GM21786 (cell line): ENCODE data around the gene PRR20A.
"Not testable (repeated sequence)": the region's sequence is repeated elsewhere in the genome, so short reads cannot be mapped to it uniquely, and the experiment has no call there.

Experiments used
- ATAC-seq: cut with Tn5 transposase; IDR thresholded peaks from one replicate; pipeline ENCODE4 v1.9.1; 2021; ENCODE audit not compliant: unreplicated experiment

Gene PRR20A

DNA sequence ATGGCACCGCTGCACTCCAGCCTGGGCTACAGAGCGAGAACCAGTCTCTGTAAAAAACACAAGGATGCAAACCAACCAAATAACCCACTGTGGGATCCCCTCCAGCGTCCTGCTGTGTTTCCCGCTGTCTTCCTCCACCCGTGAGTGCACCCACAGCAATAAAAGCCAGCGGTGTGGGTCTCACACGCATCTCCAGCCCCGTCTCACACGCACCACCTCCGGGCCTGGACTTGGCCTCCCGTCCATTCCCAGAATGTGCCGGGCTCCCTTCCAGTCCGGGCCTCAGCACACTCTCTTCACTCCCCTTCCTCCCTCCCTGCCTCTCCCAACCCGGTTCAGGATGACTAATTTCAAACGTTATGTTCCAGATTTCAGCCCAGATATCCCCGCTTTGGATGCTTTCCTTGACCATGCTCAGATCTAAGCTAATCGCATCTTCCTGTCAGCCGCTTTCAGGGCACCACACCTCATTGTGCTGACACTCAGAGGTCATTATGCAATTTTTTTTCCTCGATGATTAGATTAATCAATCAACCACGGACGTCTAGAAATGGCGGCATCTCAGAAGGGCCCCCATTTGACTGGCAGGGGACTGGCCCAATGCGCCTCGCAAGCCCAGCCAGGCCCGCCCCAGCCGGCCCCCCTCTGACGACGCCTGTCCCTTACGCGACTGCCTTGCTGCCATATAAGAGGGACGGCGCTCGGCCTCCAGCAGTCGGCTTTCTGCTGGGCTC lies at the start of gene PRR20A:
Gene PRR20A (plus strand): TSS at position 684 of the 734 bp plus-strand sequence. CDS start 387 bp downstream, outside the sequence.
- ATAC-seq = not testable (repeated sequence)

DNA sequence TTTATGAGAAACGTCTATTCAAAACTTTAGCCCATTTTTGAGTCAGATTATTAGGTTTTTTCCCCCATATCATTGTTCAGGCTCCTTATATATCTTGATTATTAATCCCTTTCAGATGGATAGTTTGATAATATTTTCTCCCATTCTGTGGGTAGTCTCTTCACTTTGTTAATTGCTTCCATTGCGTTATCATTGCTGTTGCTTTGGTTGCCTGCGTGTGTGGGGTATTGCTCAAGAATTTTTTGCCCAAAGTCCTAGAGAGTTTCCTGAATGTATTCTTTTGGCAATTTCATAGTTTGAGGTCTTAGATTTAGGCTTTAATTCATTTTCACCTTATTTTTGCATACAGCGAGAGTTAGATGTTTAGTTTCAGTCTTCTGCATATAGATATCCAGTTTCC lies 25.8 kb upstream of the PRR20A start:
- no peak for ATAC-seq

DNA sequence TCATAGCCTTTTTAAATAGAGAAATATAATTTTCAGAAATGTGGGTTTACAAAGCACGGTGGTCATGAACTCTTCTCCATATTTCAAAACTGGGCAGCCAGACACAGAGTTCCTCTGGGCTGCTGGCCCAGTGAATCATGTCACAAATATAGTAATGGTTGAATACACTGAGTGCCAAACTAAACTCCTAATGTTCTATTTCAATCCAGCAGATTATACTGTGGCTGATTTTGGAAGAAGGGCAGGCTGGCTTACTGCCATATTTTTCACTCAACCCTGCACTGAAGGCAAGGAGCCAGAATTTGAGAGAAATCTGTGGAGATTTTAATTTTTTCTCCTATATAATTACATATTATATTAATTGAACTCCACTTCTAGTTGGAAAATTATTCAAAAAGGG lies 17.0 kb upstream of the PRR20A start:
- ATAC-seq = no peak

DNA sequence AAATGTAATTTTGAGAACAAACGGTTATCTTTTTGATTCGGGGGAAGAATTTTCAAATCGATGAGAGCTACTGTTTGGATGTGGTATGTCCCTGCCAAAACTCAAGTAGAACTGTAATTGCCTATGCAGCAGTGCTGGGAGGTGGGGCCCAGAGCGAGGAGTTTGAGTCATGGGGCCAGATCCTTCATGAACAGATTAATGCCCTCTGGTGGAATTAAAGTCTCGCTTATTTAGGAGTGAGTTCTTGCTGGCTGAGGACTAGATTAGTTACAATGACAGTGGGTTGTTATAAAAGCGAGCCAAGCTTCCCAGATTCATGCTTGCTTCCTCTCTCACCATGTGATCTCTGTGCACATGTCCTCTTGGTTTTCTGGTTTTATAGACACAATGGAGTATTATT lies 11.8 kb upstream of the PRR20A start:
- no peak for ATAC-seq

DNA sequence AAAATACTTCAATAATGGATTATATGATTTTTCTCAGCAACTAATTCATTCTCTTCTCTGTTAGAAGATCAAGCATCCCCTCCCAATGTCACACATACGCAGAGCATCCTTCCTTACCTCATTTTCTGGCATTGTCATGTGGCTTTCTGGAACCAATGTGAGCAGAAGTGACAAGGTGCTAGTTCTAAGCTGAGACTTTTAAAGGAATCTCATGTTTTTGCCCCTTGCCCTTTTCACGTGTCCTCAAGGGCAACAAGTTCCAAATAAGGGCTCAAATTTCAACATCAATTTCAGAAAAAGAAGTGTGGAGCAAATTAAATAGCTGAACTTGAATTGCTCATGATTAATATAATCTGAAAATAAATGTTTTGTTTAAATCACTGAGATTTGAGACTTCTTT lies 4.6 kb upstream of the PRR20A start:
- no peak for ATAC-seq

DNA sequence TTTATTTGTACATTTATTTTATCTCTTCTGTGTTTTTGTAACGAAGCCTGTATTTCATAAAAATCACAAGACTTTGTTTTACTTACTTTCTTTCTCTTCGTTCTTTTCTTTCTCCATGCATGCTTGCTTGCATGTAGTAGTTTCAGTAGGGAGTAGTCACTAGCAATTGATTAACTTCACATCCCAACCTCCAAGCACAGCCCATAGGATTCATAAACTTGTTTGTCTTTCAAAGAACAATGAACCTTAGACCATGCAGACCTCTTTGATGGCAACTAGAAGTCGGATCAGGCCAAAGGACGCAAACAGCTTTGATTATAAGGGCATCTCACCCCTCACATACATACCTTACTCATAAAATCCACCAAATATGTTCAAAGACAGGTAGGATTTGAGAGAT lies 3.1 kb upstream of the PRR20A start:
- no peak for ATAC-seq

DNA sequence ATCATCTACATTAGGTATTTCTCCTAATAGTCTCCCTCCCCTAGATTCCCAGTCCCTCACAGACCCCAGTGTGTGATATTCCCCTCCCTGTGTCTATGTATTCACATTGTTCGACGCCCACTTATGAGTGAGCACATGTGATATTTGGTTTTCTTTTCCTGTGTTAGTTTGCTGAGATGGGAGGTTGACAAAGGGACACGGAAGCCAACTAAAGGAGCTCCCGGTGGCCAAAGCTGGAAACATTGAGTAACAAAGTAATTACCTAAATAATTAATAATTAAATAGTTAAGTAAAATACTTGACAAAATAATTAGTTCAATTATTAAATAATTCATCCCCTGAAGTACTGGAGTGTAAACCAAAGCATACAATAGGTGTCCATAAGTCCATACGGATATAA lies 1.7 kb upstream of the PRR20A start:
- no peak for ATAC-seq

DNA sequence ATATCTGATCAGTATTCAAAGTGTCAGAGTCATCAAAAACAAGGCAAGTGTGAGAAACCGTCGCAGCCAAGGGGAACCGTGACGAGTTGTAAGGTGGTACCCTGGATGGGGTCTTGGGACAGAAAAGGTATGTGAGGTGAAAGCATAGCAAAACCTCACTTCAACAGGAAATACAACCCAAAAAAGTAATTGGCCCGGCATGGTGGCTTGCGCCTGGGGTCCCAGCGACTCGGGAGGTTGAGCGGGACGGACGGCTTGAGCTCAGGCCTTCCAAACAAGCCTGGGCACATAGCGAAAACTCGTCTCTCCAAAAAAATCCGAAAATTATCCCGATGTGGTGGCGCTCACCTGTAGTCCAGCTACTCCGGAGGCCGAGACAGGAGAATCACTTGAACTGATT lies 937 bp upstream of the PRR20A start:
- not testable (repeated sequence) for ATAC-seq

DNA sequence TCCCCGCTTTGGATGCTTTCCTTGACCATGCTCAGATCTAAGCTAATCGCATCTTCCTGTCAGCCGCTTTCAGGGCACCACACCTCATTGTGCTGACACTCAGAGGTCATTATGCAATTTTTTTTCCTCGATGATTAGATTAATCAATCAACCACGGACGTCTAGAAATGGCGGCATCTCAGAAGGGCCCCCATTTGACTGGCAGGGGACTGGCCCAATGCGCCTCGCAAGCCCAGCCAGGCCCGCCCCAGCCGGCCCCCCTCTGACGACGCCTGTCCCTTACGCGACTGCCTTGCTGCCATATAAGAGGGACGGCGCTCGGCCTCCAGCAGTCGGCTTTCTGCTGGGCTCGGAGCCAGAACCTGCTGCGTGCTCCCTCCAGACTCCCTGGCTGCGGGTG lies 6.5 kb downstream of the PRR20A start, which contains the start of gene PRR20B:
Gene PRR20B (plus strand): TSS at position 301 of the 400 bp plus-strand sequence. CDS start 387 bp downstream, outside the sequence.
- ATAC-seq = not testable (repeated sequence)

DNA sequence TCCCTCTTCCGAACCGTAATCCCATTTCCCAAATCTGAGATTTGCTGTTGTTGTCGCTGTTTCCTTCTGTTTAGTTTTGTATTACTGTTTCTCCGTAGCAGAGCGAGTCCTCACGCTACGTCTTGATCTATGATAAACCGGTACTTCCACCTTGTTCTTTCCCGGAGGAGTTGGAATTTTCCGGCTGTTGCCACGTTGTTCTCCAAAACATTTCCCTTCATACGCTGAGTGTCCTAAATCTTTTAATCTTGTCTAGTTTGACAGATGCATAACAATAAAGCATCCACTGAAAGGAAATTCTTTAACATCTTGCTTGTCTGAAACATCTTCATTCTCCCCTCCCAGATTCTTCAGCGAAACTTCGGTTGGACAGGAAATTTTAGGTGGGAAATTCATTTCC lies 7.4 kb downstream of the PRR20A start:
- ATAC-seq = not testable (repeated sequence)

DNA sequence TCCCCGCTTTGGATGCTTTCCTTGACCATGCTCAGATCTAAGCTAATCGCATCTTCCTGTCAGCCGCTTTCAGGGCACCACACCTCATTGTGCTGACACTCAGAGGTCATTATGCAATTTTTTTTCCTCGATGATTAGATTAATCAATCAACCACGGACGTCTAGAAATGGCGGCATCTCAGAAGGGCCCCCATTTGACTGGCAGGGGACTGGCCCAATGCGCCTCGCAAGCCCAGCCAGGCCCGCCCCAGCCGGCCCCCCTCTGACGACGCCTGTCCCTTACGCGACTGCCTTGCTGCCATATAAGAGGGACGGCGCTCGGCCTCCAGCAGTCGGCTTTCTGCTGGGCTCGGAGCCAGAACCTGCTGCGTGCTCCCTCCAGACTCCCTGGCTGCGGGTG lies 13.0 kb downstream of the PRR20A start, which contains the start of gene PRR20C:
Gene PRR20C (plus strand): TSS at position 301 of the 400 bp plus-strand sequence. CDS start 387 bp downstream, outside the sequence.
- not testable (repeated sequence) for ATAC-seq

DNA sequence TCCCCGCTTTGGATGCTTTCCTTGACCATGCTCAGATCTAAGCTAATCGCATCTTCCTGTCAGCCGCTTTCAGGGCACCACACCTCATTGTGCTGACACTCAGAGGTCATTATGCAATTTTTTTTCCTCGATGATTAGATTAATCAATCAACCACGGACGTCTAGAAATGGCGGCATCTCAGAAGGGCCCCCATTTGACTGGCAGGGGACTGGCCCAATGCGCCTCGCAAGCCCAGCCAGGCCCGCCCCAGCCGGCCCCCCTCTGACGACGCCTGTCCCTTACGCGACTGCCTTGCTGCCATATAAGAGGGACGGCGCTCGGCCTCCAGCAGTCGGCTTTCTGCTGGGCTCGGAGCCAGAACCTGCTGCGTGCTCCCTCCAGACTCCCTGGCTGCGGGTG lies 19.6 kb downstream of the PRR20A start, which contains the start of gene PRR20D:
Gene PRR20D (plus strand): TSS at position 301 of the 400 bp plus-strand sequence. CDS start 387 bp downstream, outside the sequence.
- not testable (repeated sequence) for ATAC-seq

DNA sequence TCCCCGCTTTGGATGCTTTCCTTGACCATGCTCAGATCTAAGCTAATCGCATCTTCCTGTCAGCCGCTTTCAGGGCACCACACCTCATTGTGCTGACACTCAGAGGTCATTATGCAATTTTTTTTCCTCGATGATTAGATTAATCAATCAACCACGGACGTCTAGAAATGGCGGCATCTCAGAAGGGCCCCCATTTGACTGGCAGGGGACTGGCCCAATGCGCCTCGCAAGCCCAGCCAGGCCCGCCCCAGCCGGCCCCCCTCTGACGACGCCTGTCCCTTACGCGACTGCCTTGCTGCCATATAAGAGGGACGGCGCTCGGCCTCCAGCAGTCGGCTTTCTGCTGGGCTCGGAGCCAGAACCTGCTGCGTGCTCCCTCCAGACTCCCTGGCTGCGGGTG lies 26.2 kb downstream of the PRR20A start, which contains the start of gene PRR20E:
Gene PRR20E (plus strand): TSS at position 301 of the 400 bp plus-strand sequence. CDS start 387 bp downstream, outside the sequence.
- not testable (repeated sequence) for ATAC-seq

DNA sequence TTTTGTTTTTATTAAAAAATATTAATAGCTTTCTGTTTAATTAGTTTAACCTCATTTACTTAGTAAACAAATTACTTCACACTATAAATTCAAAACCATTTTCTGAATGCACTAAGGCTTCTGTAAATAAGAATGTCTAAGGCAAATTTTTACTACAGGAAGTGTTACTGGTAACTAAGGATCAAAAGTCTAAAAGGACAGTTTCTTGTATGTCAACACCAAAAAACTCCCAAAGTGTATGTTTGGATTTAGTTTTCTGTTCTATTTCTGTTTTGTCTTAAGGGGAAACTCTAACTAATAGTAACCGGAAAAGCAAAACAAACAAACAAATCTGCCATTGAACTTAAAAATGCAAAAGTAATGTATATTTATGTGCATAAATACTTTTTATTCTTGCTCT lies 50.9 kb downstream of the PRR20A start:
- ATAC-seq = no peak
